GM21515 (cell line): Measurements from ENCODE around the gene IGFBP2.

Experiments used
- ATAC-seq: cut with Tn5 transposase; IDR thresholded peaks from one replicate; pipeline ENCODE4 v1.9.1; 2021; ENCODE audit not compliant: unreplicated experiment

The IGFBP2 gene

DNA sequence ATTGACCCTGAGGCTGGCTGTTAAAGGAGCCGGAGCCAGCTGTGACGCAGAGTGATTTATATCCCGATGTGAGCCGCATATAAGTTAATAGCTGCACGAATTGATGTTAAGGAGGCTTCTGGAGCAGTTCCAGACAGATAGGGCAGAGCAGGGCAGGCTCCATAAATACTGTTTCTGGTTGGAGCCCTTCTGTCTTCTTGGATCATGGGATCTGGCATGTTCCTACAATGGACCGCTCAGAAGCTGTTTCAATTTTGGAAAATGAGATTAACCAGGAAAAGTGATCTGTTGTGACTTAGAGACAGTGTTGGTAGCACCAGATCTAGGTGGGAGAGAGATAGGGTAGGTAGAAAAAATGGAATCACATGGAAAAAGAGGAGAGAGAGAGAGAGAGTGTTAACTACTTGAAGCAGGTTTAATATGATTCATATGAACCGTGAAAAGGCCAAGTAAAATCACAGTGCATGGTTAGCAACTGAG lies 66.9 kb downstream of the IGFBP2 start:
- ATAC-seq = no peak

DNA sequence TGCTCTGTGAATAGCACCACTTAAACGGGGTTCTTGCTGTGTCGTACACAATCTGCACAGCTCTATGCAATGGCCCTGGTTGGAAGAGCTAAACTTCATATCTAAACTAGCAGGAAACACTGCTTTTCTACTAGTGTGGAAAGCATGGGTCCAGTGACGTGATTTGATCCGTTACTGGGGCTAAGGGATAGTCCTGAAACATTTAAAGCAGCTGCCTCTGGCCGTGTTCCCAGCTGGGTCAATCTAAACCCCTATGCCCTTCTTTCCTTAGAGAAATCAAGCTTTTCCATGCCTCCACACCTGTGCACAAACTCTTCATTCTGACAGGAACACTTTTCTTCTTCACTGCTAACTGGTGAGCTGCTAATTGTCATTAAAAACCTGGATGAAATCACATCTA lies 67.6 kb downstream of the IGFBP2 start:
- ATAC-seq = no peak

GRCh38 chr2:216701544-216701943 lies 68.3 kb downstream of the IGFBP2 start:
- no peak for ATAC-seq

DNA sequence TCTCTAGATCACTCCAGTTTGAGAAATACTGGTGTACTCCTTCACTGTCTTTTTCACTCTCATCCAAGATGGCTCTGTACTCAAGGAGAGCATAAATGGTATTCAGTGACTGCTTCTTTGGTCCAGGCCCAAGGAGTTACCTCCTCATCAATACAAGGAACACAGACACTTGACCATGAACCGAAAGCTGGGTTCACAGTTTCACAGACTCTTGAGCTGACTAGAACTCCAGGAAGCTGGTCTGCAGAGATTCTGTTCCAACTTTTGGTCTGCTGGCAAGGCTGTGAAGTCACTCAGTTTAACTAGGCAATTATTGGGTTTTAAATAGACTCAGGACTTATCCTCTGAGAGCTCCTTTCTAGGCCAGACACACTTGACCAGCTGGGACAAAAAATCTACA lies 69.5 kb downstream of the IGFBP2 start:
- ATAC-seq = no peak

DNA sequence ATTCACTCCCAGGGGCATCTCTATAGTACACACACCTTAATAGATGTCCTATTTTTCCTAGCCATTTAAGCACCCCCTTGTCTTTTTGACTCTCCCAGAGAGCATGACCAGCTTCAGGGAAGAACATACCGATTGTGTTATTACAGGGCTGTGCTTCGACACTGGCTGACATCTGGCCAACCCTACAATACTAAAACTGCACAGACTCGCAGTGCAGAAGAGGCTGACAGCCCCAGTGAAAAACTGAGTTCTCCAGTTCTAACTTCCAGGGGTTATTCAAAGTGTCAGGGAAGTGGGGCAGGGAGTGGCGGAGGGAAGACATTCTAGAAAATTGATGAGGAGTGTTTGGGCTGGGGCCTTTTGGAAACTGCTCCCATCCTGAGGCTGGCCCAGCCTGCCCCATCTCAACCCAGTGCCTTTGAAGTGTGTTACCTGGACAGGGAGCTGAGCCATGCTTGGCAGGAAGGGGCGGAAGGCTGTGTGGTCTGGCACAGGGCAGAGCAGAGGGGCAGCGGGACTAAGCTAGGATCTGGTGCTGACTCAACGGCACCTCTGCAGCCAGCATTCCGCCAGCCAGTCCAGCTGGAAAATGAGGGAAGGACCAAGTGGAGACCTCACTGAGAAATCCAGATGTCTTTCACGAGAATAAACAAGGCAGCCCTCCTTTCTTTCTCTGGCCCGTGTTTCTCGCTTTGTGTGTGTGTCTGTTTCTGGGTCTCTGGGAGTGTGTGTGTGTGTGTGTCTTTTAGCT lies 77.5 kb downstream of the IGFBP2 start:
- ATAC-seq = no peak

DNA sequence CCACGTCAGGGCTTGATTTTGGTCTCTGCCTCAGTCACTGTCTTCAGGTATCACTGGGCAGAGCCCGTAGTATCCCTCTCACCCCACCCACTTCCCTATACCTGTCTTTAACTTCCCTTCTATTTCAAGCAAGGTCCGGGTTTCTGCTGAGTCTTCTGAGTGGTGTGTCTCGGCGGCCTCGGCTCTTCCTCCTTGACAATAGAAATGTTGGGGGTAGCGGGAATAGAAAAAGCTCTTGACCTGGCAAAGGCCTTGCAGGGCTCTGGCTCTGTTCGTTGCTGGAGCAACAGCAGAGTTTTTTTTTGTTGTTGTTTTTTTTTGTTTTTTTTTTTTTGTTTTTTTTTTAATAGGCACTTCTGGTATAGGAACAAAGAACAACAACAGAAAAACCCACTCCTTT lies 78.1 kb downstream of the IGFBP2 start:
- no peak for ATAC-seq

- ATAC-seq = no peak
These were observed 80.6 kb downstream of the IGFBP2 start for GRCh38 chr2:216713691-216714336.
